Spleen (tissue), 11 donors: ENCODE measurements around the gene TNK2. TPM values are rescaled to one million over a fixed set of nuclear protein-coding genes. Genes with fewer than 3 reads are reported as not detected.

Source experiments
- DNase-seq: peaks from one replicate; pipeline ENCODE4 v3.0.0-alpha.2; 2020
- H3K27ac ChIP-seq, 8 donors: fragments of 200-600 bp; sonication (generic) in 7 of 8; 1 replicate in 4 of 8; 2 replicates in 4 of 8; pipeline versions ENCODE4 v1.5.0 to v1.8.0; 2016 to 2021; ENCODE audit warnings: inconsistent platforms in 4 of 8, mild to moderate bottlenecking in 4 of 8, moderate library complexity in 1 of 8
- H3K27me3 ChIP-seq, 7 donors: fragments of 200-600 bp; sonication (generic) in 6 of 7; replicated peaks in 1 of 7; 1 replicate in 4 of 7; 2 replicates in 3 of 7; pipeline versions ENCODE4 v1.5.0 to v1.8.0; 2016 to 2021; ENCODE audit warnings: inconsistent platforms in 3 of 7, mild to moderate bottlenecking in 1 of 7
- H3K36me3 ChIP-seq, 6 donors: fragments of 200-600 bp; sonication (generic) in 5 of 6; 1 replicate in 4 of 6; 2 replicates in 2 of 6; pipeline versions ENCODE4 v1.5.0 to v1.8.0; 2016 to 2021; ENCODE audit warnings: inconsistent platforms in 2 of 6
- H3K4me1 ChIP-seq, 6 donors: fragments of 200-600 bp; sonication (generic) in 5 of 6; 1 replicate in 3 of 6; 2 replicates in 3 of 6; pipeline versions ENCODE4 v1.5.0 to v1.8.0; 2016 to 2021; ENCODE audit warnings: inconsistent platforms in 3 of 6
- H3K4me3 ChIP-seq, 8 donors: fragments of 200-600 bp; sonication (generic) in 7 of 8; 1 replicate in 4 of 8; 2 replicates in 4 of 8; pipeline versions ENCODE4 v1.5.0 to v1.8.0; 2016 to 2021; ENCODE audit warnings: inconsistent platforms in 4 of 8, mild to moderate bottlenecking in 4 of 8, moderate library complexity in 2 of 8
- H3K9me3 ChIP-seq, 8 donors: fragments of 200-600 bp; sonication (generic) in 7 of 8; 1 replicate in 4 of 8; 2 replicates in 4 of 8; pipeline versions ENCODE4 v1.5.0 to v1.8.0; 2016 to 2021; ENCODE audit warnings: inconsistent platforms in 4 of 8
- CTCF ChIP-seq, 11 experiments: fragments of 200-600 bp in 7 of 11; fragments of 450-650 bp in 4 of 11; sonication (generic) in 4 of 11; IDR thresholded peaks in 8 of 11; conservative IDR thresholded peaks in 3 of 11; 1 replicate in 7 of 11; 2 replicates in 4 of 11; pipeline versions ENCODE4 v1.4.0 to v1.8.0; 2016 to 2021; ENCODE audit warnings: antibody characterized with exemption in 11 of 11, inconsistent platforms in 4 of 11, mild to moderate bottlenecking in 1 of 11
- POLR2A ChIP-seq, 3 donors: fragments of 450-650 bp; IDR thresholded peaks; one replicate each; pipeline ENCODE4 v1.5.1; 2017; ENCODE audit warnings: antibody characterized with exemption in 3 of 3, mild to moderate bottlenecking in 1 of 3
- POLR2AphosphoS5 ChIP-seq, 3 donors: sonication (generic); formaldehyde crosslinking; IDR thresholded peaks; one replicate each; pipeline ENCODE4 v1.5.1; 2017; ENCODE audit warnings: antibody characterized with exemption in 3 of 3
- WGBS, 5 donors: extraction: QIAGEN DNeasy Blood & Tissue Kit in 3 of 5; methylation state at CpG; one replicate each; pipeline versions ENCODE4 v1.1.5 to v1.1.7; 2013 to 2018; 5-methylcytosine and 5-hydroxymethylcytosine counted together
- intact Hi-C: fragments of 100-400 bp; cut with DNase I; formaldehyde crosslinking; loops from one replicate; pipeline ENCODE4 v1.15.0; 2023; ENCODE audit warnings: low total_unique reads
- polyA plus RNA-seq, 3 donors: library from polyadenylated mRNA; stranded (reverse); fragments of 200-250 nt; gene quantifications; one replicate each; pipeline ENCODE4 v1.2.1, GENCODE V29; 2013
- total RNA-seq, 7 donors: library from RNA; depleted of rRNA in 3 of 7; stranded (reverse); fragments of >200 nt in 3 of 7; fragmentation: NEBNext Ultra II Directional in 4 of 7; extraction: Animal tissue kit (Norgen Biotek cat#: 25700) in 4 of 7; gene quantifications; one replicate each; pipeline versions ENCODE4 v1.1.0 to v1.2.1, GENCODE V29; 2016 to 2021
- donor health status: healthy with polysubstance abuse.
- donor health status: DM: no; HTN: no; CAD: no; lungs with moderate emphysema.
- donor health status: DM: no; HTN: no; CAD: no.
- donor health status: Bipolar disorder and iron deficiency.
- donor health status: healthy.
- donor health status: DM: no; HTN: no; CAD: no.
- donor health status: DM: yes; HTN: yes; CAD: no.

TNK2 gene
- total and polyA plus RNA-seq, 10 donors = 30.6 to 104 (median 76.2) TPM

GRCh38 chr3:195908694-195909581 lies 587 bp upstream of the TNK2 start:
- peak; percentile 92 for DNase-seq
- H3K4me1 ChIP-seq = peaks cover 18 to 60% (median 56%) of the 10 kb centered on the region in 6 donors

GRCh38 chr3:195907684-195907933 lies 742 bp downstream of the TNK2 start:
- Histone ChIP-seq H3K27ac (peak overlapping the region; percentile 87 to 97 (median 91)), H3K4me3 (peak overlapping the region; percentile 6 to 94 (median 69))

More at GRCh38 chr3:195908694-195909581, 587 bp upstream of the TNK2 start:
- no peaks in the 10 kb centered on the region for H3K9me3 ChIP-seq
- H3K27me3 ChIP-seq = no peaks in the 10 kb centered on the region
- H3K27ac ChIP-seq = peak overlapping the region; percentile 66 to 97 (median 91)
- 1% methylated on average over 19 to 103 of the region's 103 CpGs for WGBS, 5 donors
- intact Hi-C loops = no loop called here
- H3K36me3 ChIP-seq = no peaks in the 10 kb centered on the region
- peak overlapping the region; percentile 51 to 94 (median 69) for H3K4me3 ChIP-seq
- TF ChIP-seq CTCF (IDR thresholded peaks at IDR 0.05 in 8 of 11, conservative IDR thresholded peaks at IDR 0.05 in 3 of 11) (no peak), POLR2A (IDR thresholded peaks at IDR 0.05) (no peak), POLR2AphosphoS5 (IDR thresholded peaks at IDR 0.05) (no peak)

GRCh38 chr3:195906865-195907683 lies 1.3 kb downstream of the TNK2 start:
- WGBS, 5 donors = 12 to 40% (median 21%) methylated on average over 19 to 23 of the region's 23 CpGs

More at GRCh38 chr3:195907684-195907933, 742 bp downstream of the TNK2 start:
- peak in 1 of 3 donors; percentile 31 for TF ChIP-seq POLR2A (IDR thresholded peaks at IDR 0.05)
- no peak for TF ChIP-seq CTCF (IDR thresholded peaks at IDR 0.05 in 8 of 11, conservative IDR thresholded peaks at IDR 0.05 in 3 of 11)
- TF ChIP-seq POLR2AphosphoS5 (IDR thresholded peaks at IDR 0.05) = peak in 1 of 3 donors; percentile 64
- 9 to 27% (median 14%) methylated on average over 6 of the region's 6 CpGs for whole genome bisulfite sequencing, 5 donors
- H3K9me3 ChIP-seq = no peaks in the 10 kb centered on the region
- H3K27me3 ChIP-seq = no peaks in the 10 kb centered on the region
- no peaks in the 10 kb centered on the region for H3K36me3 ChIP-seq
- peak; percentile 89 for DNase-seq
- H3K4me1 ChIP-seq = peaks cover 21 to 74% (median 69%) of the 10 kb centered on the region in 6 donors
- intact Hi-C loops = no loop called here

More at GRCh38 chr3:195906865-195907683, 1.3 kb downstream of the TNK2 start:
- DNase-seq = peak; percentile 91
- Histone ChIP-seq H3K36me3 (no peaks in the 10 kb centered on the region), H3K4me3 (peak overlapping the region; percentile 6 to 94 (median 69)), H3K9me3 (no peaks in the 10 kb centered on the region), H3K27me3 (no peaks in the 10 kb centered on the region), H3K4me1 (peaks cover 21 to 79% (median 74%) of the 10 kb centered on the region in 6 donors), H3K27ac (peak overlapping the region; percentile 87 to 97 (median 91))
- intact Hi-C loops = no loop called here
- TF ChIP-seq CTCF (IDR thresholded peaks at IDR 0.05 in 8 of 11, conservative IDR thresholded peaks at IDR 0.05 in 3 of 11) = peak in 1 of 11 experiments; percentile 9
- TF ChIP-seq POLR2AphosphoS5 (IDR thresholded peaks at IDR 0.05) = peak in 1 of 3 donors; percentile 72
- peak in 1 of 3 donors; percentile 3 for TF ChIP-seq POLR2A (IDR thresholded peaks at IDR 0.05)
